OCI-M1 (cell line): Measurements from ENCODE around the gene TACC2.

Experiments
- DNase-seq: peaks from one replicate; lab custom pipeline; 2025; lab: John Stamatoyannopoulos, UW

Gene TACC2

DNA sequence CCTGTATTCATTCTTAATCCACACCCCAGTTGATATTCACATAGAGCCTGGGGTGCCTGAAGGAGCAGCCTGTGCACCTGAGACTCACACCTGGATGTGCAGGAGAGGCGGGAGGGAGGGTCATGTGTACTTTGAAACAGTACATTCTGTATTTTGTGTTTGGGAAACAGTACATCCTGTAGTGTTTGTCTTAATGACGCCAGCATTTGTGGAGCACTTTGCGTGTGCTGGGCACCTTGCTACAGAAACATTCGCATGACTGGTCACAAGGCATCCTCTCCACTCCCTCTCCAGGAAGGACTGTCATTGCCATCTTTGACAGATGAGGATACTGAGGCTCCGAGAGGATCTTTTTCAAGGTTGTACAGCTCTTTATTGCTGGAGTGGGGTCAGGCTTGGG, 132.1 kb downstream of the TACC2 start:
- no peak for DNase-seq

DNA sequence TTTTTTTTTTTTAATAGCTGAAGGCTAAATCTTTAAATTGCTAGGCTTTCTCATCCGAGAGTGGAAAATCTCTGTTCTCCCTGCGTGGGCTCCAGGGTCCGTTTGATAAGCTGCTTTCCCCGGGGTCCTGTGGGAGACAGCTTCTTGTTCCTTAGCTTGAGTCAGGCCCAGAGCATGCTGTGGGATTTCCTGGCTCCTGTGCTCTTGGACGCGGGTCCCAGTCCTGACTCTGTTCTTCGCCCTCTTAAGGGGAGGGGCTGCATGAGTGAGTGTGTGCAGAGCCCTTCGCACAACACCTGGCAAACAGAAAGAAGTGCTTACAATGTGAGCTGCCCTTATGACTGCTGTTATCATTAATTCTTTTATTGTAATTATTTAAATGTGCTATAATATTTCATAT, 133.5 kb downstream of the TACC2 start:
- DNase-seq: no peak

DNA sequence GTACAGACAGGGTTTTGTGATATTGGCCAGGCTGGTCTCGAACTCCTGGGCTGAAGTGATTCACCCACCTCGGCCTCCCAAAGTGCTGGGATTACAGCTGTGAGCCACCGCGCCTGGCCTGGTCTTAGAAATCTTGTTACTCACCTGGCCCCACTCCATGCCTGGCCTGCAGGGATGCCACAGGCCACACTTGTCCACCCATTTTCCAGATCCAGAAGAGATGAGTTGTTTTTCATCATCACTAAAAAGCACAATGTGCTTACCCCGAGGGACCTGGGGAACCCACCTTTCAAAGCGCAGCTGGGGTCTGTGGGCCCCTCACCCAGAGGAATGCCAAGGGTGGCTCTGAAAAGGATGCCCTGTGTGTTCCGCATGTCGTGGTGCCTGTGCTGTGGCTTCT, 134.2 kb downstream of the TACC2 start:
- no peak for DNase-seq

DNA sequence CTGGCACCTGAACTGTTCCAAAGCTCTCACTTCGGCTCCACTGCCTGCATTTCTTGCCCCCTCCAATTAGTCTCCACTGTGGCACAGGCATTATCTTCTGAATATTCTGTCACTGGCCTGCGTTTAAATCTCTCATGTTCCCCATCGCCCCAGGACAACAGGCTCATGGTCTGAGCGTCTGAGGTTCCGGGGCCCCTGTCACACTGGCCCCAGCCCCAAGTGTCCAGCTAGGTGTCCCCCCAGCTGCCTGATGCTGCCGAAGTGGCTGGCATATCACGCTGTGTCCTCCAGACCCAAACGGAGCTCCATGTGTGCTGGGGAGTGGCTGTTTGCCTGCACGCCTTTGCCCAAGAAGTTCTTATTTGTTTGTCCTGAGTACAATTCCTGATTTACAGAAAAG, 135.4 kb downstream of the TACC2 start:
- no peak for DNase-seq

DNA sequence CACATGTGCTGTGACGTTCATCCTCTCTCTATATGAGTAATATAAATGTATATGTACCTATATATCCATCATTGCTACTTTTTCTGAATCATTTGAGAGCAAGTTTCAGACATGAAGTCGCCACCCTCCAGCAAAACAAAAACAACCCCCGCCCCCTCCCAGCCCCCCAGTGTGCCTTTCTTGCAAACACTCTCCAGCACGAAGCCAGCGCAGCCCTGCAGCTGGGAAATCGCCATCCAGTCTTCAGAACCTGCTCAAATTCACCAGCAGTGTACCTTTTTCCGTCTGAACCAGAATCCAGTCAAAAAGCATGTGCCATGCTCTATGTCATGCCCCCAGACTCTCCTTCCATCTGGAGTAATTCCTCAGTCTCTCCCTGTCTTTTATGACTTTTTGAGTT, 135.8 kb downstream of the TACC2 start:
- DNase-seq: no peak

DNA sequence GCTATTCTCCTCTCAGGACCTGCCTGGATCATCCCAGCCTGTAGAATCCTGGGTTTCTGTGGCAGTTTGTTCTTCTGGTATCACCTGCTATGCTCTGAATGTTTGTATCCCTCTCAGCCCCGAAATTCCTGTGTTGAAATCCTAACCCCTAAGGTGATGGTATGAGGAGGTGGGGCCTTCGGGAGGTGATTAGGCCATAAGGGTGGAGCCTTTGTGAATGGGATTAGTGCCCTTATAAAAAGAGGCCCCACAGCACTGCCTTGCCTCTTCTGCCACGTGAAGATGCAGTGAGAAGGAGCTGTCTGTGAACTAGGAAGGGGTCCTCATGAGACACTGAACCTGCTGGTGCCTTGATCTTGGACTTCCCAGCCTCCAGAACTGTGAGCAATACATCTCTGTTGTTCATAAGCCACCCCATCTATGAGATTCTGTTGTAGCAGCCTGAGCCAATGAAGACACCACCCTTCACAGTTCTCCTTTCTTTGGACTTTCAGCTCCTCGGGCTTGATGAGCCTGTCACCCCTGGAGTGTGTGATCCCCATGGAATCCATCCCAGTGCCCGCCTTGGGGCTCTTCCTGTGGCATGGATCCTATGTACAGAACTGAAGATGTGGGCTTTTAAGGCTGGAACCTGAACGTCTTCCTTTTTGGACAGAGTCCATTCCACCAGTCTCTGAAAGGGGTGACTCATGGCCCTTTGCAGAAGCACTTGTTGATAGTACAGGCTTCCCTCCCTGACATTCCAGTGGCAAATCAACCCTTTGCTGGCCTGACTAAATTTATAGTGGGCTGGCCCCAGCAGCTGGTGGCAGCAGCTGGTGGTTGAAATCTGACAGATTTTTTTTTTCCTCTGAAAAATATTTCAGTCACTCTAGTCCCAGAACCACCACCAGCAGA, 138.0 kb downstream of the TACC2 start:
- peak; percentile 33 for DNase-seq

DNA sequence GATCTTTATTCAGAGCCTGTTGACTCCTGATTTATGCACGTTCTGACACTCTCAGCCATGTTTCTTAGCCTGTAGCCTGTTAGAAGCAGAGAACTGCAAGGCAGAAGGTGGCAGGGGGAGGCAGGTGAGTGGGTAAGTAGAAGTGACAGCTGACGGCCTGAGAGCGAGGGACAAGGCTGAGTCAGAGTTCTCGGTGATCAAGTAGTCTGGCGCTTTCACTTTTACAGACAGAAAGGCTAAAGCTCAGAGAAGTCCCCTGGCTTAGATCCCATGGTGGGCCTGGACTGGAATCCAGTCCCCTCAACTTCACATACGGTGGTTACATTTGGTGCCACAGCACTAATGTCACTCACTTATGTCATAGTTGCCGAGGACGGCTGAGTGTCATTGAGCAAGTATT, 139.0 kb downstream of the TACC2 start:
- DNase-seq: no peak

DNA sequence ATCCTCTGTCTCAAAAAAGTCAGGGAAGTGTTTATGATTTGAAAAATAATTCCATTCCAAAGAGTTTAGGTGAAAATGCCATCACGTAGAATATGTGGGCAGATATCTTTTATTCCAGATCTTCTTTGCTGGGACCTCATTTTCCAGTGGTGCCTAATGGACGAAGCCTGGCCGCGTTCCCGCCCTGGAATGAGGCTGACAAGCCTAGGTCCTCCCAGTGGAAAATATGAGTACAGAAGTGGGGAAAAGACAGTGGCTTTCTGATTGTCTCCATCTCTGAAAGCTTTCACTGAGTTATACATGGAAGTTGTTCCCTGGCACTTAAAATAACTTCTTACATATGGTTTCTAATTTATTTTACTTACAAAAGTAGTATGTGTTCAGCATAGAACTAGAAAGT, 139.4 kb downstream of the TACC2 start:
- DNase-seq: no peak

- DNase-seq: no peak
These were observed 141.6 kb downstream of the TACC2 start for GRCh38 chr10:122130474-122131110.

GRCh38 chr10:122132331-122132755, 143.4 kb downstream of the TACC2 start:
- no peak for DNase-seq

GRCh38 chr10:122132882-122133565, 144.1 kb downstream of the TACC2 start:
- DNase-seq: no peak

DNA sequence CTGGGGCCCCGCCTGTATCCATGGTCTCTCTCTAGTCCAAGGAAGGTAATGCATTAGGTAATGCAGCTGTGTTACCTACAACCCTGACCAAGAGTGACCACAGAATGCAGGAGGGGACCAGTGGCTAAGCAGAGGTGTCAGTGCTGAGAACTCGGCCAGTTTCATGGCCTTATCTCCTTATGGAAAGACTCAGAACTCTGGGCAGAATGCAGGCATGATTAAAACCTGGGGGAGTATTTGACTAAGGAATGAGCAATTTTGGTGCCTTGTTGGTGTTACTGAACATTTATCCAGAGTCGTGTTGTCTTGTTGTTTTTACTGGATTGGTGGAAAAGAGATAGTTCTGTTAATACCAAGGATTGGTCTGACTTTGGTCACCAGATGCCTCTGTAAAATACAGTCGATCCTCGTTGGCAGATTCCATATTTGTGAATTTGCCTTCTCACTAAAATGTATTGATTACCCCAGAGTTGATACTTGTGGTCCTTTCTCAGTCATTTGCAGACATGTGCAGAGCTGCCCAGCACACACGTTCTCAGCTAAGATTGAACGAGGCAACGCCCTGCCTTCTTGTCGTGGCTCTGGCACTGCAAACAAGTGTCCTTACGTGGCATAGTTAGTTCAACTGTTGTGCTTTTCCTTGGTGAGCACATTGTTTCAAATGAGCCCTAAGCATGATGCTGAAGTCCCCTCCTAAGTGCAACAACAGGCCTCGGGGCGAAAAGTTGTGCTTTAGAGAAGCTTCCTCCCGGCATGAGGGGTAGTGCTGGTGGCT, 146.5 kb downstream of the TACC2 start:
- no peak for DNase-seq

DNA sequence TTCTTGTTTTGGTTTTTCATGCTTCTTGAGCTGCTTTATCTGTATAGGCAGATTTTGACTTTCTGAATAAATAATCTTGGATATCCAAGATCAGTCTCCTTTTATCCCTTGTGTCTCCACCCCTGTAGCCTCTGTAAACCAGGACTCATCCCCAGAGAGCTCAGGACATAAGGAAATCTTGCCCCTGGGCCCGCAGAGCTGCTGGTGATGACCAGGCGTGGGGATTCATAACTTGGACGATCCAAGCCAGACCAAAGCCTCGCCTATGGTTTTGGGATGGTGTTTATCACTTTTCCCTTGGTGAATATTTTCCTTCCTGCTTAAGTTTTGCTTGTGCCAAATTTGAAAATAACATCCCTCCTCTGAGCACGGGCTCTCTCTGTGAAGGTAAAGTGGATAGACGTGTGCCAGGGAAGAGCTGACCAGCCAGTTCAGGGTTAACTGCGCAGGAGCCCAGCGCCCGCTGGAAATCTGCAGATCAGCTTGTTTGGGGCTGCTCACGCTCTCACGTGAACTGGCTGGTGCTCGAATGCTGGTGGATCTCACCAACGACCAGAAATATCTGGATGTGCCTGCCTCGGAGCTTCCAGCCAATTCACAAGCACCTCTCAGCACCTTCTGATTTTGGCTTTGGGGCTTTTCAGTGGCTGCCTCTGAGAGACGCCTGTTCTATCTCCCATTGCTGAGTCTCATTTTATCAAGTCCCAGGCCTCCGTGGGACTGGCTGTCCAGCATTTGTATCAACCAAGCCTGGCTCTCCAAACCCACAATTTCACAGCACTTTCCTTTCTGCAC, 150.1 kb downstream of the TACC2 start:
- no peak for DNase-seq

DNA sequence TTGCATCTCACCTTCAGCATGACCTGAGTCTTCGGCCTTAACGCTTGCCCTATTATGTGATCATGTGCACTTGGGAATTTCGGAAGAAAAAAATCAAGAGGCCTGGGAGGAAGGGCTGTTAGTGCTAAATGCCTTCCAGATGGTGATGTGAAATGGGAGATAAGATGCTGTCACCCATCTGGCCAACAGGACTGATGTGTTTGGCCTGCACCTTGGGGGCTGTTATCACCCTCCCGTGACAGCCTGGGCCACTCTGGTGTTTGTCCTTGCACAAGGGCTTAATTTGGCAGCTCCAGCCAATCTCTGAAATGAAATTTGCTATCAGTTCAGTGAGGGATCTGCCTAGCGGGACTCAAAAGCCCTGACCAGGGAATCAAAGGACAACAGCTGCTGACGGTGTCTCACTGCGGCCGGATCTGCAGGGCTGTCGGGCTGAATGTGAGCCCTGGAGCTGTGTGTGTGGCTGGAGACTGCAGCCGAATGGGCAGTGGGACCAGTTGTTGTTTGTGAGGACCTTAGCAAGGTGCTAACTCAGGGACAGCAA, 150.7 kb downstream of the TACC2 start:
- no peak for DNase-seq

GRCh38 chr10:122140461-122140902, 151.5 kb downstream of the TACC2 start:
- no peak for DNase-seq

DNA sequence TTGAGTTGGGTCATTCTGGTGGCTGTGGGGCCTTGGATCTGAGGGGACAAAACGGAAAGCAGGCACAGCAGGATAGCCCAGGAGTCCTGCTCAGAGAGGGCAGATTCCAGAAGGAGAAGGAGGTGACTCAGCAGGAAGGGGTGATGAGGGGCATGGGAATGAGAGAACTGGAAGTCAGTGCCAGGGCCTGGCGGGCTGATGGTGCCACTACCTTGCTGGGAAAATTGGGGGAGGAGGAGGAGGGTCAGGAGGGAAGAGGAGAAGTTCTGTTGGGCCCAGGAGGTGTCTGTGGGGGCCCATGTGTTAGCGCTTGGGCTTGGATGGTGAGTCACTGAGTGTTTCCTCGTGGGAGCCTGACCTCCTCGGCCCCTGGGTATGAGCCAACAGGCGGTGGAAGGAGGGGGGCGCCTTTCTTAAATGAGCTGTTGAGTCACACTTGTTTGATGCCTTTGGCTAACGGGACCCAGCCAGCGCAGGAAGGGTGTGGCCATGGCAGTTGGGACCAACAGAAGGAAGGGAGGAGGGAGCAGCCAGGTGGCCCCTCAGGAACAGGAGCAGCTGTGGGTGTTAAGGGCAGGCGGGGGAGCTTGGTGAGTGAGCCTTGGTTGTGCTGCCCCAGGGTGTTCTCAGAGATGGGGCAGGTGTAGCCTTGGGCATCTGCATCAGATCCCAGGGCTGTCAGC, 152.1 kb downstream of the TACC2 start:
- peak; percentile 29 for DNase-seq

GRCh38 chr10:122141821-122142640, 153.1 kb downstream of the TACC2 start:
- DNase-seq: no peak

DNA sequence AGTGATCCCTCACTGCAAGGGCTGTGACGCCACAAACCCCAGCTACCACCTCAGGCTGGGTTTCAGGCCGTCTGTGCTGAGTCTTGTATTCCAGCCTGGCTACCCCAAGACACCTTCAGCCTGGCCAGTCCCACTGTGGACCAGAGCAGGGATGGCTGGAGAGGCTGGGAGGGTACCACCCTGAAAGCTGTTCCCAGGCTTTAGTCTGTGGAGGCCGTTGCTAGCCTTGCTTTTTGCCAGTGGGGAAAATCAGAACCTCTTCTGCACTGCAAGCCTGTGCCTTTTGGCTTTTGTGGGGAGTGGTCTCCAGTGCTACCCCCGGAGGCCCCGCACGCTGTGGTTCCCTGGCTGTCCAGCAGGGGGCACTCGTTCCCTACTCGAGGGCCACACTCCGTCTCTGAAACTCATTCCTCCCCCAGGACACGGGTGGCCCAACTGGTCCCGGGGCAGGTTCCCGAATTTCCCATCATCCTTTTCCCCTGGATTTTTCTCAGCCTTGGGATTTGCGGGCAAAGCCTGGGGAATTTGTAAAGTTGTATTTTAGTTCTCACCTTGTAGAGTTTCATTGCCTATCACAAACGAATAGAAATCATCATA, 153.8 kb downstream of the TACC2 start:
- DNase-seq: peak; percentile 44

DNA sequence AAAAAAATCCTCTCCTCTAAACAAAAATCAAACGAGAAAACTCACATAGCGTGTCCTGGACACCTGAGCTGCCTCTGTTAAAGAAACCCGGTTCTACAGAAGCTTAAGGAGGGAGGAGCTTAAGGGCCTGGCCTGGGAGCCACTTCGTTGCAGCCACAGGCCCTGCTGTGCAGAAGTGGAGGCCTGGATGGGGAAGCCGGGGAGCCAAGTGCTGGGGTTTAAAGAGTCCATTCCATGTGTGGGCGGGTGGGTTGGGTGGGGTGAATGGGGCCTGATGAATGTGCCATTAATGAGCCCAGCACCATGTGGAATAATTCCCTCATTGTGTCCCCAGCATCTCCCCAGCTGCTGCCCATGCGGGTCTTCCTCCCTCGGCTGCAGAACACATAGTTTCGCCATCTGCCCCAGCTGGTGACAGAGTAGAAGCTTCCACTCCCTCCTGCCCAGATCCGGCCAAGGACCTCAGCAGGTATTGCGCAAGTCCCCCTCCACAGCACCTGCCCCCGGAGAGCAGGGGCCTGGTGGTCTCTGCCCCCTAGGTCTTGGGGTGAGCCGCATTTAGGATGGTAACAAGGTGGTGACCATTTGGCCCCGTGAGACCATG, 154.4 kb downstream of the TACC2 start:
- DNase-seq: no peak
